Effector memory CD4-positive, alpha-beta T cell (primary cell): ENCODE data around the gene NEAT1.

Experiments used
- DNase-seq, 3 donors: peaks; one replicate each; pipeline ENCODE4 v3.0.0-alpha.2; 2020
- H3K27ac ChIP-seq: 2 replicates; pipeline ENCODE4 v1.7.0; 2013; ENCODE audit warnings: mild to moderate bottlenecking, low read length, moderate library complexity; ENCODE audit not compliant: insufficient read depth, poor library complexity, severe bottlenecking
- H3K27me3 ChIP-seq: replicated peaks from 2 replicates; pipeline ENCODE4 v1.7.0; 2013; ENCODE audit warnings: mild to moderate bottlenecking, low read length; ENCODE audit not compliant: insufficient read depth, control insufficient read depth, poor library complexity, severe bottlenecking
- H3K36me3 ChIP-seq: 2 replicates; pipeline ENCODE4 v1.7.0; 2013; ENCODE audit warnings: mild to moderate bottlenecking, low read length, moderate library complexity; ENCODE audit not compliant: control insufficient read depth, insufficient read depth
- H3K4me1 ChIP-seq: 2 replicates; pipeline ENCODE4 v1.7.0; 2013; ENCODE audit warnings: low read length, mild to moderate bottlenecking; ENCODE audit not compliant: control insufficient read depth, insufficient read depth, poor library complexity, severe bottlenecking
- H3K4me3 ChIP-seq: 2 replicates; pipeline ENCODE4 v1.7.0; 2013; ENCODE audit warnings: low read length, low read depth, mild to moderate bottlenecking; ENCODE audit not compliant: insufficient read depth, poor library complexity, severe bottlenecking
- H3K9me3 ChIP-seq: 2 replicates; pipeline ENCODE4 v1.7.0; 2013; ENCODE audit warnings: mild to moderate bottlenecking, low read length, moderate library complexity; ENCODE audit not compliant: control insufficient read depth

NEAT1 gene

DNA sequence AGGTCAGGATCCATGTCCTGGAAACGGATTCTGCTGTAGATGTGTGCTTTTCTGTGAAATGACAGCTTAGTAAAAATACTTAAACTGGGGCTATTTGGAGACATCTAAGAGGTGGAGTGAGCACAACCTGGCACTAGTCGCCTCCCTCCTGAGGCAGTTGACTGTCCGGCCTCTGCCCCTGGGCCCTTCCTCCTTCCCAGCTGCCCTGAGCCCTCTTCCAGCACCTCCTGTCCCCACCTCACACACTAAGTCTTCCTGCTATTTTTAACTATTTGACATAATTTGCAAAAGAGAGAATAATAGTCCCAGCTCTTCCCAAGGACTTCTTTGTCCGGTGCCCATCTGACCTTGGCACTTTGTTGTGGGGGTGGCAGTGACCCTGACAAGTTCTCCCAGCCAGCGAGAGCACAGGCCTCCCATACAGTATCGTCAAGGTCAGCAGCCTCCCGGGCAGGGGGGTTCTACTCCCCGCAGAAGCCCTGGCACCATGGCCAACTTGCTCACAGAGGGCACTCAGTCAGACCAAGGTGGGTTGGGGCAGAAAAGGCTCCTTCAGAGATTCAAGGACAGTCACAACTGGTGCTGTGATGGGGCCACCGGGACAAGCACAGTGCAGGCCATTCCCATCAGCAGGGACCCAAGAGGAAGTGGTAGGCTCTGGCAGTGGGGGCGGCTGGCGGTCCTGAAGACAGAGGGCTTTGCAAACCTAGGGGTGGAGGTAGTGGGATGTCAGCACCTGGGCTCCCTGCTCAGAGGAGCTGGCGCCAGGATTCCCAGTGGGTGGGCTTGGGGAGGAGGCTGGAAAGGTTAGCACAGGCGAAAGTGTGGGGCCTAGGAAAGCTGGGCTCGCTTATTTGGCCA is 5.5 kb upstream of the NEAT1 start:
- Histone ChIP-seq H3K27me3 (no peaks in the 10 kb centered on the region), H3K27ac (peak overlapping the region; percentile 99), H3K4me3 (peak overlapping the region; percentile 53), H3K4me1 (peaks cover 57% of the 10 kb centered on the region), H3K9me3 (no peaks in the 10 kb centered on the region), H3K36me3 (peaks cover 7% of the 10 kb centered on the region)
- DNase-seq, result no peak

DNA sequence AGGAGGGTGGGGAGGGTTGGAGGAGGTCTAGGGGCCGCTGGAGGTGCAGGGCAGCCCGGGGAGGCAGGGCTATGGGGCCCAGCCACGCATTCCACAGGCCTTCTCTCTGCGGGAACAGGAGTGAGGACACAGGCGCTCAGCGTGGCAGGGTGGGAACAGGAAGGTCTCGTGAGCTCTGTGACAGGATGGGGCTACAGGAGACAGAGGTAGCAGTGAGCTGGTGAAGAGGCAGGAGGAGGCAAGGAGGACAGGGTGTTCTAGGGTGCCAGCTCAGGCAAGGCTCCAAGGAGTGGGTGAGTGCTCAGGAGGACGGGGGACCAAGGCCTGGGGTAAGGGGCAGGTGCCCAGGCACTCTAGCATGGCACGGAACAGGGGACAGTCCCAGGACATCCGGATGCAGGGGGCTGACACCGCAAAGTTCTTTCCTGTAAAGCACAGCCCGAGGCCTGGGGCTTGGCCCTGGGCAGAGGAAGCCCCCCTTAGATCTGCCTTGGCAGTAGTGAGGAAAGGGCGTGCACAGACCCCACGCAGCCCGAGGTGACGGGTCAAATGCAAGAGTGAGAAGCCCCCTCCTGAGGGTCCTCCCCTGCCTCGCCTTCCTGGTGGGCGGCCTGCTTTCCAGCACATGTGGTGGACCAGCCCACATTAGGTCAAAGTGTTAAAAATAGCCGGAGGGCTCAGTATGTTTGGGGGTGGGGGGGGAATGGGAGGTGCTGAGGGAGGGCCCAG is 4.7 kb upstream of the NEAT1 start:
- peaks cover 57% of the 10 kb centered on the region for H3K4me1 ChIP-seq
- H3K4me3 ChIP-seq, result peak overlapping the region; percentile 53
- H3K36me3 ChIP-seq, result no peaks in the 10 kb centered on the region
- H3K27ac ChIP-seq, result peak overlapping the region; percentile 99
- peak in 1 of 3 donors; percentile 17 for DNase-seq
- H3K9me3 ChIP-seq, result no peaks in the 10 kb centered on the region
- H3K27me3 ChIP-seq, result no peaks in the 10 kb centered on the region

DNA sequence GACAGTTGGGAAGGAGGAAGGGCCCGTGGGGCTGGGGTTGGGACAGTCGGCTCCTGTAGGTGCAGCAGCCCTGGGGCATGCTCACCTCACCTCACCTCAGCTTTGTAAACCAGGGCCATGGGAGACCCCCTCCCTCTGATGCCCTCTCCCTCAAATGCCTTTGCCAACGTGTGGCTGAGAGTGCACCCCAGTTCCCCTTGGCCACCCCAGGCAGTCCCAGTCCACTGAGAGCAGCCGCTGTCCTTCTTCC is 4.2 kb upstream of the NEAT1 start:
- no peak for DNase-seq
- Histone ChIP-seq H3K4me3 (peak overlapping the region; percentile 53), H3K4me1 (peaks cover 57% of the 10 kb centered on the region), H3K27me3 (no peaks in the 10 kb centered on the region), H3K27ac (peak overlapping the region; percentile 99), H3K36me3 (no peaks in the 10 kb centered on the region), H3K9me3 (no peaks in the 10 kb centered on the region)

DNA sequence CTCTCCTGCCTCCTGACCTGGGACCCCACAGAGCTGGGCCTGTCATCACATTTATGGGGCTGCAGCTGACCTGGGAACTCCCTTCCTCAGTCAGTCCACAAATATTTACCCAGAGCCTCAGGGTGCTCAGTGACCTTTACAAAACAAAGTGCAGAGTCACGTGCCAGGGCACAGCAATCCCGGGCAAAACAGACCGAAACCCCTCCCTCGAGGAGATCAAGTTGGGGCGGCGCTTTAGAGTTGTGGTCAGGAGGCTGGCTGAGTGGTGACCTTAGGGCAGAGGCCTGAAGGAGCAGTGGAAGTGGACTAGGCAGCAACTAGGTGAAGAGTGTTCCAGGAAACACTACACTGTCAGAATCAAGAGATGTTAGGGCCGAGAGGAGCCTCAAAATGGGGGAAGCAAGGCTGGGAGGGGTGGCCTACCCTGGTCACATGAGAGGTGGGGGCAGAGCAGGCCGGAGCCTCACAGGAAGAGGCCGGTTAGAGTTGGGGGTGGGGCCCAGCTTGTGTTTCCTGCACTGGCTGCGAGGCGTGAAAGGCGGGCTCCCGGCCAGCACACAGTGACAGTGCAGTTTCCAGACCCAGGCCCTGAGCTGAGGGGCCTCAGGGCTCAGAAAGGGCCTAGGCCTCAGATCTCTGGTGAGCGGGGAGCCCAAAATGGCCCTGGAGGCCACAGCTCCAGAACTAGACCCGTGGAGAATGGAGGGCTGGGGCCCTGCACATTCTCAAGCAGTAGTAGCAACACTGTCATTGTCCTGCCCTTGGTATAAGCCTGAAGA is 3.7 kb upstream of the NEAT1 start:
- H3K4me3 ChIP-seq, result peak overlapping the region; percentile 53
- H3K27me3 ChIP-seq, result no peaks in the 10 kb centered on the region
- no peaks in the 10 kb centered on the region for H3K9me3 ChIP-seq
- DNase-seq, result peak; percentile 62 to 70 (median 63)
- no peaks in the 10 kb centered on the region for H3K36me3 ChIP-seq
- H3K4me1 ChIP-seq, result peaks cover 57% of the 10 kb centered on the region
- H3K27ac ChIP-seq, result peak overlapping the region; percentile 99

DNA sequence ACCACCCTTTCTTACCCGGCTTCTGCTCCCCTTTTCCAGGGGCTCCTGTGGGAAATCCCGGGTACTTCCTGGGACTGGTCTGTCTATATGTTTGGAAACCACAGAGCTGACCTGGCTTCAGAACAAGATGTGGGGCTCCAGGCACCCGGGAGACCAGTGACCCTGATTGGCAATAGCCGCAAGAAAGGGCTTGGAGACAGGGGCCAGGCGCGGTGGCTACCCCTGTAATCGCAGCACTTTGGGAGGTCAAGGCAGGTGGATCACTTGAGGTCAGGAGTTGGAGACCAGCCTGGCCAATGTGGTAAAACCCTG is 3.2 kb upstream of the NEAT1 start:
- H3K4me3 ChIP-seq, result peak overlapping the region; percentile 53
- H3K27ac ChIP-seq, result peak overlapping the region; percentile 99
- no peaks in the 10 kb centered on the region for H3K27me3 ChIP-seq
- H3K4me1 ChIP-seq, result peaks cover 57% of the 10 kb centered on the region
- H3K9me3 ChIP-seq, result no peaks in the 10 kb centered on the region
- no peak for DNase-seq
- no peaks in the 10 kb centered on the region for H3K36me3 ChIP-seq

DNA sequence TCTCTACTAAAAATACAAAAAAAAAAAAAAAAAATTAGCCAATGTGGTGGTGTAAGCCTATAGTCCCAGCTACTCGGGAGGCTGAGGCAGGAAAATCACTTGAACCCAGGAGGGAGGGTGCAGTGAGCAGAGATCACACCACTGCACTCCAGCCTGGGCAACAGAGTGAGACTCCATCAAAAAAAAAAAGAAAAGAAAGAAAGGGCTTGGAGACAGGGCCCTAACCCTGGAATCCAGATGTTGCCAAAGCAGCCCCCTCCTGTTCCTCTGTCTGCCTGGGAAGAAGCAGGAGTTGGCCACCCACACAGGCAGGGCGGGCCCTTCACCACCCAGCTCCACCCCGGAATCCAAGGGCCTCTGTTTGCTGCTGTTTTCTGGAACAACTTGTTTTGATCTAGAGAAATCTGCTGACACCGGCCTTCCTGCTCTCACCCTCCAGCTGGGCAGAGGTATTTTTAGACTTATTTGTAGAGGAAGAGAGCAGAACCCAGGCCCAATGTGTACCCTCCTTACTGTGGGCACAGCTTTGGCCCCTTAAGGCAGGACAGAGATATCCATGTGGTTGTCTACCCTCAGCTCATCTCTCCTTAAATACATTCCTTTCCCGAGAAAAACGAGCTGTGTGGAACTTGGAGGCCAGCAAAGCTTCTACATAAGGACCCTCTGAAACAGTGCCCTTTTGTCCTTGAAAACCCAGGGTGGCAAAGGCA is 2.7 kb upstream of the NEAT1 start:
- H3K9me3 ChIP-seq, result no peaks in the 10 kb centered on the region
- peak; percentile 46 to 56 (median 55) for DNase-seq
- no peaks in the 10 kb centered on the region for H3K36me3 ChIP-seq
- H3K27ac ChIP-seq, result peak overlapping the region; percentile 99
- H3K4me1 ChIP-seq, result peaks cover 57% of the 10 kb centered on the region
- no peaks in the 10 kb centered on the region for H3K27me3 ChIP-seq
- peak overlapping the region; percentile 53 for H3K4me3 ChIP-seq

DNA sequence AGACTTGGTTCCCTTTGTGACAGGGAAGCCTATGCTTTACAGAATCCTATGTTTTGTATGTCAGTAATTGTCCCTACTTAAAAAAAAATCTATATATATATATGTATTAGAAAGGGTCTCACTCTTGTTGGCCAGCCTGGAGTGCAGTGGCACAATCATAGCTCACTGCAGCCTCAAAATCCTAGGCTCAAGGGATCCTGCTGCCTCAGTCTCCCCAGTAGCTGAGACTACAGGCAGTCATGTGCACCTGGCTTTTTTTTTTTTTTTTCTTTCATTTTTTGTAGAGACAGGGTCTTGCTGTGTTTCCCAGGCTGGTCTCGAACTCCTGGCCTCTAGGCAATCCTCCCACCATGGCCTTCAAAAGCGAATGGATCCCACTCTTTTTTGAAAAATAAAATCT is 2.1 kb upstream of the NEAT1 start:
- no peak for DNase-seq
- Histone ChIP-seq H3K4me1 (peaks cover 57% of the 10 kb centered on the region), H3K4me3 (peak overlapping the region; percentile 80), H3K27me3 (no peaks in the 10 kb centered on the region), H3K36me3 (peaks cover 2% of the 10 kb centered on the region), H3K9me3 (no peaks in the 10 kb centered on the region), H3K27ac (peak overlapping the region; percentile 99)

DNA sequence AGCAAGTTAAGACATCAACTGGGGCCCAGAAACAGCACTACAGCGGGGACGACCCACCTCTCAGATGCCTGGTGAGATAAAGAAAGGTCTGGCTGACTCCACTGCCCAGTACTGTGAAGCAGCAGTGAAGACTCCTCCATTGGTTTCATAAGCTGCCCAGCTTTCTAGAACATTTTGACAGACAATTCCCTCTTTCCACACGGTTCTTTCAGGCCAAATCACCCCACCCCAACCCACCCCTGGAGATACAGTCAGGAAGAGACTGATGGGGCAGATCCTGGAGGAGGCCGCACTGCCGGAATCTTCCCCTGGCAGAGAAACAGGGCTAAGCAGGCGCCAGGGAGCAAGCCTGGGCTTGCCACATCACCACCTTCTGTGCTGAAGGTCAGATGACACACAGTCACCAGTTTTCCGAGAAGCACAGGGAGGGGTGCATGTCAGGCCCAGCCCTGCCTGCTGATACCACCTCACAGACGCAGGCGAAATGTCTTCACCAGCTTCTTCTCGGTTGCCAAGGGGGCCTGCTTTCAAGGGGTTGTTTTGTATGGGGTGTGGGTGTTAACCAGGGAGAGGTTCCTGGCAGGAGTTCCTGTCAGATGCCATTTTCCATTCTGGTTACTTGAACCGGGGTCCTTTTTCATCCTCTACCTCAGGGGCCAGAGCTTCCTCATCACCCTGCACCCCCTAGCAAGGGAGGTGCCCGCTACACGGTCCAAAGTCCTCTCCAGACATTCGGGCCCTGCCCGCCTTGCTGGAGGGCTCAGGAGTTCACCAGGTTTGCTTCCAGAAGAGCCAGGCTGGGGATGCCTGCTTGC is 1.4 kb upstream of the NEAT1 start:
- Histone ChIP-seq H3K27ac (peak overlapping the region; percentile 99), H3K27me3 (no peaks in the 10 kb centered on the region), H3K4me3 (peak overlapping the region; percentile 80), H3K9me3 (no peaks in the 10 kb centered on the region), H3K4me1 (peaks cover 57% of the 10 kb centered on the region), H3K36me3 (peaks cover 6% of the 10 kb centered on the region)
- peak; percentile 78 to 88 (median 83) for DNase-seq
